ENCODE results near the gene DHRSX. TPM values are rescaled to one million over a fixed set of nuclear protein-coding genes. Genes with fewer than 3 reads are reported as not detected.

DHRSX gene
- total and polyA plus RNA-seq, 9 of the 15 experiments (the other 6 are each of a cell fraction or from before 2014, with no cell fraction given), result 0.59 to 11.0 (median 6.2) TPM

DNA sequence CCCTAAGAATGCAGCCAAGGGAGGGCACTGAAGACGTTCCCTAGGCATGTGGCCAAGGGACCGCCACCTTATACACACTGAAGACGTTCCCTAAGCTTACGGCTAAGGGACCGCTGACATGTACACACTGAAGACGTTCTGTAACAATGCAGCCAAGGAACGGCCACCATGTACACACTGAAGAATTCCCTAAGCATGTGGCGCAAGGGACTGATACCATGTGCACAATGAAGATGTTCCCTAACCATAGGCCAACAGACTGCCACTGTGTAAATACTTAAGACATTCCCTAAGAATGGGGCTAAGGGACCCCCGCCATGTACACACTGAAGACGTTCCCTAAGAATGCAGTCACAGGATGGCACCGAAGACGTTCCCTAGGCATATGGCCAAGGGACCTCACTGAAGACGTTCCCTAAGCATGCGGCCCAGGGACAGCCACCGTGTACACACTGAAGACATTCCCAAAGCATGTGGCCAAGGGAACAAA, 36.1 kb downstream of the DHRSX start (continued):
- TF ChIP-seq, protein P1, sequence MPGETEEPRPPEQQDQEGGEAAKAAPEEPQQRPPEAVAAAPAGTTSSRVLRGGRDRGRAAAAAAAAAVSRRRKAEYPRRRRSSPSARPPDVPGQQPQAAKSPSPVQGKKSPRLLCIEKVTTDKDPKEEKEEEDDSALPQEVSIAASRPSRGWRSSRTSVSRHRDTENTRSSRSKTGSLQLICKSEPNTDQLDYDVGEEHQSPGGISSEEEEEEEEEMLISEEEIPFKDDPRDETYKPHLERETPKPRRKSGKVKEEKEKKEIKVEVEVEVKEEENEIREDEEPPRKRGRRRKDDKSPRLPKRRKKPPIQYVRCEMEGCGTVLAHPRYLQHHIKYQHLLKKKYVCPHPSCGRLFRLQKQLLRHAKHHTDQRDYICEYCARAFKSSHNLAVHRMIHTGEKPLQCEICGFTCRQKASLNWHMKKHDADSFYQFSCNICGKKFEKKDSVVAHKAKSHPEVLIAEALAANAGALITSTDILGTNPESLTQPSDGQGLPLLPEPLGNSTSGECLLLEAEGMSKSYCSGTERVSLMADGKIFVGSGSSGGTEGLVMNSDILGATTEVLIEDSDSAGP (CRISPR knock-in tag; IDR thresholded peaks at IDR 0.05), result 0 out of 2 replicates have a peak, but pooled peaks have one; percentile 37
- TF ChIP-seq HIVEP1 (CRISPR knock-in tag; IDR thresholded peaks at IDR 0.05), result no peak
- no peak for TF ChIP-seq CBX8 (IDR thresholded peaks at IDR 0.05; ENCODE audit: borderline replicate concordance, extremely low read depth, low read depth, low read length, poor library complexity, severe bottlenecking)
- no peak for TF ChIP-seq FIP1L1 (IDR thresholded peaks at IDR 0.05; ENCODE audit: low read depth, low read length, poor library complexity, severe bottlenecking)
- TF ChIP-seq, protein P2, sequence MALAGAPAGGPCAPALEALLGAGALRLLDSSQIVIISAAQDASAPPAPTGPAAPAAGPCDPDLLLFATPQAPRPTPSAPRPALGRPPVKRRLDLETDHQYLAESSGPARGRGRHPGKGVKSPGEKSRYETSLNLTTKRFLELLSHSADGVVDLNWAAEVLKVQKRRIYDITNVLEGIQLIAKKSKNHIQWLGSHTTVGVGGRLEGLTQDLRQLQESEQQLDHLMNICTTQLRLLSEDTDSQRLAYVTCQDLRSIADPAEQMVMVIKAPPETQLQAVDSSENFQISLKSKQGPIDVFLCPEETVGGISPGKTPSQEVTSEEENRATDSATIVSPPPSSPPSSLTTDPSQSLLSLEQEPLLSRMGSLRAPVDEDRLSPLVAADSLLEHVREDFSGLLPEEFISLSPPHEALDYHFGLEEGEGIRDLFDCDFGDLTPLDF (CRISPR knock-in tag; IDR thresholded peaks at IDR 0.05), result no peak
- 0 out of 2 replicates have a peak, but pooled peaks have one; percentile 27 for TF ChIP-seq NR2C2 (CRISPR knock-in tag; IDR thresholded peaks at IDR 0.05)
- no peak for TF ChIP-seq NR2C2 (tag; IDR thresholded peaks at IDR 0.05)
- TF ChIP-seq, protein P3, sequence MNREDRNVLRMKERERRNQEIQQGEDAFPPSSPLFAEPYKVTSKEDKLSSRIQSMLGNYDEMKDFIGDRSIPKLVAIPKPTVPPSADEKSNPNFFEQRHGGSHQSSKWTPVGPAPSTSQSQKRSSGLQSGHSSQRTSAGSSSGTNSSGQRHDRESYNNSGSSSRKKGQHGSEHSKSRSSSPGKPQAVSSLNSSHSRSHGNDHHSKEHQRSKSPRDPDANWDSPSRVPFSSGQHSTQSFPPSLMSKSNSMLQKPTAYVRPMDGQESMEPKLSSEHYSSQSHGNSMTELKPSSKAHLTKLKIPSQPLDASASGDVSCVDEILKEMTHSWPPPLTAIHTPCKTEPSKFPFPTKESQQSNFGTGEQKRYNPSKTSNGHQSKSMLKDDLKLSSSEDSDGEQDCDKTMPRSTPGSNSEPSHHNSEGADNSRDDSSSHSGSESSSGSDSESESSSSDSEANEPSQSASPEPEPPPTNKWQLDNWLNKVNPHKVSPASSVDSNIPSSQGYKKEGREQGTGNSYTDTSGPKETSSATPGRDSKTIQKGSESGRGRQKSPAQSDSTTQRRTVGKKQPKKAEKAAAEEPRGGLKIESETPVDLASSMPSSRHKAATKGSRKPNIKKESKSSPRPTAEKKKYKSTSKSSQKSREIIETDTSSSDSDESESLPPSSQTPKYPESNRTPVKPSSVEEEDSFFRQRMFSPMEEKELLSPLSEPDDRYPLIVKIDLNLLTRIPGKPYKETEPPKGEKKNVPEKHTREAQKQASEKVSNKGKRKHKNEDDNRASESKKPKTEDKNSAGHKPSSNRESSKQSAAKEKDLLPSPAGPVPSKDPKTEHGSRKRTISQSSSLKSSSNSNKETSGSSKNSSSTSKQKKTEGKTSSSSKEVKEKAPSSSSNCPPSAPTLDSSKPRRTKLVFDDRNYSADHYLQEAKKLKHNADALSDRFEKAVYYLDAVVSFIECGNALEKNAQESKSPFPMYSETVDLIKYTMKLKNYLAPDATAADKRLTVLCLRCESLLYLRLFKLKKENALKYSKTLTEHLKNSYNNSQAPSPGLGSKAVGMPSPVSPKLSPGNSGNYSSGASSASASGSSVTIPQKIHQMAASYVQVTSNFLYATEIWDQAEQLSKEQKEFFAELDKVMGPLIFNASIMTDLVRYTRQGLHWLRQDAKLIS (CRISPR knock-in tag; IDR thresholded peaks at IDR 0.05), result no peak
- no peak for TF ChIP-seq SRSF7 (optimal IDR thresholded peaks at IDR 0.05; ENCODE audit: low read depth, low read length)
- peak; percentile 58; the same call in 1 of the 2 replicates for TF ChIP-seq TEAD4 (IDR thresholded peaks at IDR 0.05; ENCODE audit: low read length)
- TF ChIP-seq TEAD4 (CRISPR knock-in tag; IDR thresholded peaks at IDR 0.05; ENCODE audit: borderline replicate concordance), result no peak
